Brain microvascular endothelial cell (primary cell): ENCODE measurements around the gene PDGFRA.
"Not testable (repeated sequence)": the region's sequence is repeated elsewhere in the genome, so short reads cannot be mapped to it uniquely, and the experiment has no call there.

Source experiments
- DNase-seq: peaks from one replicate; pipeline ENCODE4 v3.0.0-alpha.2; 2020
- H3K27ac ChIP-seq: fragments of 250-450 bp; sonication (Bioruptor Pico); 2 replicates; pipeline ENCODE4 v1.5.1; 2020; ENCODE audit warnings: mild to moderate bottlenecking, moderate library complexity
- H3K27me3 ChIP-seq: fragments of 250-450 bp; sonication (Bioruptor Pico); replicated peaks from 2 replicates; pipeline ENCODE4 v1.5.1; 2020; ENCODE audit warnings: mild to moderate bottlenecking
- H3K36me3 ChIP-seq: fragments of 250-450 bp; sonication (Bioruptor Pico); replicated peaks from 2 replicates; pipeline ENCODE4 v1.5.1; 2020; ENCODE audit warnings: mild to moderate bottlenecking
- H3K4me3 ChIP-seq: 2 replicates; pipeline ENCODE4 v1.5.1; 2011; ENCODE audit warnings: low read depth, mild to moderate bottlenecking, control low read depth, low read length, moderate library complexity
- in situ Hi-C: cut with HindIII; loops from 2 replicates; pipeline ENCODE4 v1.10.0; 2017; ENCODE audit warnings: low sequenced_read_pairs, low pct_ligation_motif_present
- TF ChIP-seq, protein P1 (sequence below): IDR thresholded peaks from 2 replicates; pipeline ENCODE4 v1.5.1; 2011; ENCODE audit warnings: low read depth, mild to moderate bottlenecking, moderate library complexity, low read length, control low read depth, inconsistent platforms; ENCODE audit errors: missing control alignments

Gene PDGFRA

DNA sequence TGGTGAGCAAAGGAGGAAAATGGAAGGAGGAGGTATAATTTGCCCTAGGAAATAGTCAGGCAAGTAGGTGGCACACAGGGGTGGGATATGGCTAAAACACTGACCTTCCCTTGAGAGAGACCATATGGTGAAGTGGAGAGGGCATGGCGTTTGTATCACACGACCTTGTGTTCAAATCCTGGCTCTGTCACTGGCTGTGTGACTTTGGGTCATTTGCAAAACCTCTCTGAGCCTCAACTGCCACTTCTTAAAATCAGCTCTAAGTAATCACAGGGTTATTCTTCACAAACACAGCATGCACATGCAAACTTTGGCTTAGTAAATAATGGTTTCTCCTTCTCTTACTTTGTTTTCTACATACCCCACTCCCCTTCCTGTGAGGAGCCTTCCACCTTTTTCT, 8.7 kb downstream of the PDGFRA start:
- H3K4me3 ChIP-seq = no peak overlapping the region
- H3K27me3 ChIP-seq = no peaks in the 10 kb centered on the region
- no peak overlapping the region for H3K27ac ChIP-seq
- no peaks in the 10 kb centered on the region for H3K36me3 ChIP-seq
- in situ Hi-C loops = no loop called here
- no peak for DNase-seq
- TF ChIP-seq, protein P1, sequence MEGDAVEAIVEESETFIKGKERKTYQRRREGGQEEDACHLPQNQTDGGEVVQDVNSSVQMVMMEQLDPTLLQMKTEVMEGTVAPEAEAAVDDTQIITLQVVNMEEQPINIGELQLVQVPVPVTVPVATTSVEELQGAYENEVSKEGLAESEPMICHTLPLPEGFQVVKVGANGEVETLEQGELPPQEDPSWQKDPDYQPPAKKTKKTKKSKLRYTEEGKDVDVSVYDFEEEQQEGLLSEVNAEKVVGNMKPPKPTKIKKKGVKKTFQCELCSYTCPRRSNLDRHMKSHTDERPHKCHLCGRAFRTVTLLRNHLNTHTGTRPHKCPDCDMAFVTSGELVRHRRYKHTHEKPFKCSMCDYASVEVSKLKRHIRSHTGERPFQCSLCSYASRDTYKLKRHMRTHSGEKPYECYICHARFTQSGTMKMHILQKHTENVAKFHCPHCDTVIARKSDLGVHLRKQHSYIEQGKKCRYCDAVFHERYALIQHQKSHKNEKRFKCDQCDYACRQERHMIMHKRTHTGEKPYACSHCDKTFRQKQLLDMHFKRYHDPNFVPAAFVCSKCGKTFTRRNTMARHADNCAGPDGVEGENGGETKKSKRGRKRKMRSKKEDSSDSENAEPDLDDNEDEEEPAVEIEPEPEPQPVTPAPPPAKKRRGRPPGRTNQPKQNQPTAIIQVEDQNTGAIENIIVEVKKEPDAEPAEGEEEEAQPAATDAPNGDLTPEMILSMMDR = no peak

DNA sequence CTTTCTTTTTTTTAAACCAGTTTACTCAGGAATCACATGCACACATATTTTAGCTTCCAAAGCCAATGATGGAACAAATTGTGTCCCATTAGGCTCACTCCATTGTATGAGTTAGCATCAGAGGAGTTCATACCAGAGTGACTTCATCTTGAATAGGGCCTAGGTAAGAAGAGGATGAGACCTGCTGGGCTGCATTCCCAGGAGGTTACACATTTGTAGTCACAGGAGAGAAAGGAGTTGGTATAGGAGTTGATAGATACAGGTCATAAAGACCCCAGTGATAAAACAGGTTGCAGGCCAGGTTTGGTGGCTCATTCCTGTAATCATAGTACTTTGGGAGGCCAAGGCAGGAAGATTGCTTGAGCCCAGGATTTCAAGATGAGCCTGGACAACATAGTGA, 9.3 kb downstream of the PDGFRA start:
- in situ Hi-C loops = no loop called here
- Histone ChIP-seq H3K27ac (no peak overlapping the region), H3K27me3 (no peaks in the 10 kb centered on the region), H3K36me3 (no peaks in the 10 kb centered on the region), H3K4me3 (no peak overlapping the region)
- no peak for DNase-seq
- TF ChIP-seq, protein P1 = no peak

DNA sequence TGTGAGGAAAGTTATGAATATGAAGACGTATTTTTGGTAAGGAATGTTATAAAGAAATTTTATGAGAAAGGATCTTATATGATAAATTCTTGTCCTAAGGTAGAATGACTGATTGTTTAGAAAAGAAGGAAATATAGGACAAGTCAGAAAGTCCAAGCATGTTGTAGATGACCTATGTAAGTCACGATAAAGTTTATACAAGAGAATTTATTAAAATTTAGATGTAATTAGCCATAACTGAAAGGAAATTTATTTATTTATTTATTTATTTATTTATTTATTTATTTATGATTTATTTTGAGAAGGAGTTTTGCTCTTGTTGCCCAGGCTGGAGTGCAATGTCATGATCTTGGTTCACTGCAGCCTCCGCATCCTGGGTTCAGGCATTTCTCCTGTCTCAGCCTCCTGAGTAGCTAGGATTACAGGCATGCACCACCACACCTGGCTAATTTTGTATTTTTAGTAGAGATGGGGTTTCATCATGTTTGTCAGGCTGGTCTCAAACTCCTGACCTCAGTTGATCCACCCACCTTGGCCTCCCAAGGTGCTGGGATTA, 12.3 kb downstream of the PDGFRA start:
- in situ Hi-C loops, H3K27ac ChIP-seq: not testable (repeated sequence)

DNA sequence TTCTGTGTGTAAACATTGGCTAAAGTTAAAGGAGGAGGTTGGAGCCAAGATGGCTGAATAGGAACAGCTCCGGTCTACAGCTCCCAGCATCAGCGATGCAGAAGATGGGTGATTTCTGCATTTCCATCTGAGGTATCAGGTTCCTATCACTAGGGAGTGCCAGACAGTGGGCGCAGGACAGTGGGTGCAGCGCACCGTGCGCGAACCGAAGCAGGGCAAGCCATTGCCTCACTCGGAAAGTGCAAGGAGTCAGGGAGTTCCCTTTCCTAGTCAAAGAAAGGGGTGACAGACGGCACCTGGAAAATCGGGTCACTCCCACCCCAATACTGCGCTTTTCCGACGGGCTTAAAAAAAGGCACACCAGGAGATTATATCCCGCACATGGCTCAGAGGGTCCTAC, 14.4 kb downstream of the PDGFRA start:
- H3K27ac ChIP-seq, in situ Hi-C loops, H3K27me3 ChIP-seq, DNase-seq, H3K4me3 ChIP-seq, H3K36me3 ChIP-seq: not testable (repeated sequence)

More for the DNA sequence above, 12.3 kb downstream of the PDGFRA start:
- not testable (repeated sequence) for H3K27me3 ChIP-seq, DNase-seq, H3K4me3 ChIP-seq, H3K36me3 ChIP-seq

DNA sequence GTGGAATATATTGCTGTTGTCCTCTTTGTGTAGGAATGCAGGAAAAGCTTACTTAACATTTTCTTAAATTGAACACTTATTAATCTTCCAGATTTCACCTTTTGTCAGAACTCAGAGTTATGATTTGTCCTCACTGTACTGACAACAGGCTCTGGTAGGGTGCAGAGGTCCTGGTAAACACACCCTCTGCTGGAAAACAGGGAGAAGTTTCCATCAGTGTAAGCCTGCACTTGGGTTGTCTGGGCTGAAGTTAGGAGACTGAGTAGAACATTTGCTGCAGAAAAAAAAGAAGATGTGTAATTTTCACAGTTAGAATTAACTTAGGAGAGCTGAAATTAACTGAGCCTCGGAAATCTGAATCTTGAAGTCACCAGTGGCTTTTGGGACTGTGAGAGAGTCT, 23.2 kb downstream of the PDGFRA start:
- in situ Hi-C loops, H3K27me3 ChIP-seq, DNase-seq, H3K36me3 ChIP-seq, H3K4me3 ChIP-seq, H3K27ac ChIP-seq: not testable (repeated sequence)

DNA sequence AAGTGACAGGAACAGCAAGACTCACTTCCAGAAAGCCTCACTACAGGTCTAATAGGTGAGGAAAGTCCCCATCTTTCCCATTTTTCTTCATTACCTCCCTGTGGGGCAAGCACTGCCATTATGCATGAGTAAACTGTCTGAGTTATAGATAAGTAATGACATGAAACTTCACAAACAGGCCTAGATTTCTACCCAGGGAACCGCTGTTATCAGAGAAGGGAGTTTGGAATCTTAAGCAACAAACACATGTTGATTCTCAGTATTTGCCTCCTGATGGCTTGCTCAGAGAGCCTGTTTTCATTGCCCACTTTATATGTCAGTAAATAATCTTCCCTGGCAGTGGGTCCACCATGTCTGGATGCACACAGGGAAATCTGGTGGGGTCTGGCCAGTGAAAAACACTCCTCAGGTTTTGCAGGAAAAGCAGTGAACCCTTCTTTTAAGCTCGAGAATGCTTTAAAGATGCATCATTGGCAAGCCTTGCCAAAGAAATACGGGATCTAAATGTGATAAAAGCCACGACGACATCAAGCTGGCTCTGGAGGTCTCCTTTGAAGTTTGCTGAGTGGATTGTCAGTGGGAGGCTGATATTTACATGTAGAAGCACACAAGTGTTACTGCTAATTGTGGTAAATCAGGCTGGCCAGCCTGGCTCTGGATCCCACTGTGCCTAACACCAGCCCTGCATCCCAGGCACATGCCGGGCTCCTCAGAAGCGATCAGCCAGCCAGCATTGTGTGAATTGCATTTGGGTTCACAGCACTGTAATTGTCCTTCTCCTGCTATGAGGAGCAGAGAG, 25.2 kb downstream of the PDGFRA start:
- no peak for DNase-seq
- Histone ChIP-seq H3K4me3 (no peak overlapping the region), H3K27me3 (no peaks in the 10 kb centered on the region), H3K36me3 (no peaks in the 10 kb centered on the region), H3K27ac (no peak overlapping the region)
- TF ChIP-seq, protein P1 = no peak
- in situ Hi-C loops = no loop called here

DNA sequence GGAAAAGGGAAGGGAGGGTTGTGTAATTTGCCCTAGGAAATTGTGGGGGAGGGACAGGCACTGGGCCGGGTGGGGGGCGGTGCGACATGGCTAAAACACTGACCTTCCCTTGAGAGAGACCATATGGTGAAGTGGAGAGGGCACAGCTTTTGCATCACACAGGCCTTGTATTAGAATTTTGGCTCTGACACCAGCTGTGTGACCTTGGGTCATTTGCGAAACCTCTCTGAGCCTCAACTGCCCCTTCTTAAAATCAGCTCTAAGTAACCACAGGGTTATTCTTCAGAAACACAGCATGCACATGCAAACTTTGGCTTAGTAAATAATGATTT, 25.8 kb downstream of the PDGFRA start:
- H3K4me3 ChIP-seq = no peak overlapping the region
- no peaks in the 10 kb centered on the region for H3K36me3 ChIP-seq
- no peaks in the 10 kb centered on the region for H3K27me3 ChIP-seq
- no peak for DNase-seq
- TF ChIP-seq, protein P1 = no peak
- no peak overlapping the region for H3K27ac ChIP-seq
- in situ Hi-C loops = no loop called here
